Inferior parietal cortex (tissue), 1 donor: ENCODE data around the gene UPK1A.
A peak's percentile ranks its signal among the peaks of the same experiment; 100 is the strongest.
"Not testable (repeated sequence)": the region's sequence is repeated elsewhere in the genome, so short reads cannot be mapped to it uniquely, and the experiment has no call there.

Experiments
- DNase-seq: peaks from one replicate; pipeline ENCODE4 v3.0.0-alpha.2; 2016; ENCODE audit errors: extremely low spot score

UPK1A gene

DNA sequence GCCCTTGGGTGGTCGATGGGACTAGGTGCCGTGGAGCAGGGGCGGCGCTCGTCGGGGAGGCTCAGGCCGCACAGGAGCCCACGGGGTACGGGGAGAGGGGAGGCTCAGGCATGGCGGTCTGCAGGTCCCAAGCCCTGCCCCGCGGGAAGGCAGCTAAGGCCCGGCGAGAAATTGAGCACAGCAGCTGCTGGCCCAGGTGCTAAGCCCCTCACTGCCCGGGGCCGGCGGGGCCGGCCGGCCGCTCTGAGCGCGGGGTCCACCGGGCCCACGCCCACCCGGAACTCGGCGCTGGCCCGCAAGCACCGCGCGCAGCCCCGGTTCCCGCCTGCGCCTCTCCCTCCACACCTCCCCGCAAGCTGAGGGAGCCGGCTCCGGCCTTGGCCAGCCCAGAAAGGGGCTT, 24.8 kb downstream of the UPK1A start:
- not testable (repeated sequence) for DNase-seq

GRCh38 chr19:35692010-35692409, 25.7 kb downstream of the UPK1A start:
- no peak for DNase-seq

DNA sequence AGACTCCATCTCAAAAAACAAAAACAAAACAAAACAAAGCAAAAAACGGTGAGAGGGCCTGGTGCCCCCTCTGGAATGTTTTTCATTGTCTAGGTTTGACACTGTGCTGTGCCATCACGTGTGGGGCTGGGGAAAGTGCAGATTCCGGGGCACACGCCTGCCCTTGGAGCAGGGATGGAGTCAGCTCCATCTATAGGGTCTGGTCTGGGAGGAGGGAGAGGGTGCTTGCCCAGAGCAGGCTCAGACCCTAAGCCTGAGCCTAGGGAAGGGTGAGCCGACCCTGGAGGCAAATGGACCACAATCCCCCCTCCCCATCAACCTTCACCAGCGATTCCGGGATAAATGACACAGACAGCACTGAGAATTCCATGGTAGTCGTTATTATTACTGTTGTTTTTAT, 27.1 kb downstream of the UPK1A start:
- DNase-seq: no peak

GRCh38 chr19:35693835-35694599, 27.7 kb downstream of the UPK1A start:
- peak; percentile 90 for DNase-seq

DNA sequence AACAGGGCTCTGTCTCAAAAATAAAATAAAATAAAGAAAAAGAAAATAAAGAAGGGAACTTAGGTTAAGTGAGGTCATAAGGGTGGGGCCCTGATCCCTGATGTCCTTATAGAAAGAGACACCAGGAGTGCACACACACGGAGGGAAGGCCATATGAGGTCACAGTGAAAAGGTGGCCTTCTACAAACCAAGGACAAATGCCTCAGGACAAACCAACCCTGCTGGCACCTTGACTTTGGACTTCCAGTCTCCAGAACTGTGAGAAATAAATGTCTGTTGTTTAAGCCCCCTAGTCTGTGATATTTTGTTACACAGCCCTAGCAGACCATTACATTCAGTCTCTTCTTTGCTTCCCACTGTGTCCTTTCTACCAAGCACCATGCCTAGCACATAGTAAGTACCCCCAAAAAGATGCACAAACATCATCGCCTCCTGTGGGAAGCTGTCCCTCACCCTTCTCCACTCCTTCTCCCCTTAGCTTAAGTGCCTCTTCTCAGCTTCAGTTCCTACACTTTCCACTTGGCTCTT, 29.6 kb downstream of the UPK1A start:
- DNase-seq: no peak

DNA sequence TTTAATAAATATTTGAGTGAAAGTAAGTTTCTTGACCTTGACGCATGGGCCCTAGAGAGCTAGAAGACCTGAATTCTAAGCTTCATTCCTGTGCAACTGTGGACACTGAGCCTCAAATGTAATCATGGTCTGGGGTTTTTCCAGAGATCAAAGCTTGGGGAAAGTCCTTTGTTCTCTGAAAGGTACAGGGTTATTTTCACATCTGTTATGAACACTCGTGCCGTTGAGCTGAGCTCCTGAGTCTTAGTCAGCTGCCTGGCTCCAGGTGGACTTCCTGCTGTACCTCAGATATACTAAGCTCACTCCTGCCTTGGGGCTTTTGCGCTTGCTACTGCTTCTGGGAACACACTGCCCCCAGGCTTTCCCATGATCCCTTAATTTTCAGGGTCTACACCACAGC, 30.5 kb downstream of the UPK1A start:
- no peak for DNase-seq

DNA sequence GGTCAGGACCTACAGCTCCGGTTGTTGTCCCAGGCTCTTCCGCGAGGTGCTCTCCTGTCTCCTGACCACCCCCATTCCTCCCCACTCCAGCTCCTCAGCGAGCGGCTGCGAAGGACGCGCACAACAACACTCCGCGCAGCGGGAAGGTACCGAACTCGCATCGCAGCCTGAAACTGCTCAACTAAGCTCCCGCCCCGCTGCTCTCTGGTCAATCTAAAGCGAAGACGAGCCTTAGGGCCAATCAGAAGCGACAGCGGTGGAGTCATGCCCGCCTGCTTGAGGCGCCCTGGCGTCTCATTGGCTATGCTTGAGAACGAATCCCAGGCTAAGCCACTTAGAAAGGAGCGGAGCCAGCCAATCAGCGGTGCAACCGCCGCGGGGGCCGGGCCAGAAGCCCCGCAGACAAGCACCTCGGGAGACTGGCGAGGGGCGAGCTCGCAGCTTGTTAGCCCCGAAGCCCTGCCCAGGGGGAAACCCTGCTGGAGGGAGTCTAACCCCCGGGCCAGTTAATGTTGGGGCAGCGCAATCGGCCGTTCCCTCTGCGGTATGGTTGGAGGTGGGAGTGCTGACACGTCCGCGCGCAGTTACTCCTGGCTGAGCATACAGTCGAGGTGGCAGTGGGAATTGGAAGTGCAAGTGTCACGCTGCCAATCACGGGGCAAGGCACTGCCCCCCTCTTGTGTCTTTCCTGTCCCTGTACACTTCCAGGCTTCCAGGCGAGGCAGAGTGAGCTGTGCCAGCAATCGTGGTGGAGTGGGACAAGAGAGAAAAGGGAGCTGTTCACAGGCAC, 36.1 kb downstream of the UPK1A start:
- DNase-seq: peak; percentile 99

DNA sequence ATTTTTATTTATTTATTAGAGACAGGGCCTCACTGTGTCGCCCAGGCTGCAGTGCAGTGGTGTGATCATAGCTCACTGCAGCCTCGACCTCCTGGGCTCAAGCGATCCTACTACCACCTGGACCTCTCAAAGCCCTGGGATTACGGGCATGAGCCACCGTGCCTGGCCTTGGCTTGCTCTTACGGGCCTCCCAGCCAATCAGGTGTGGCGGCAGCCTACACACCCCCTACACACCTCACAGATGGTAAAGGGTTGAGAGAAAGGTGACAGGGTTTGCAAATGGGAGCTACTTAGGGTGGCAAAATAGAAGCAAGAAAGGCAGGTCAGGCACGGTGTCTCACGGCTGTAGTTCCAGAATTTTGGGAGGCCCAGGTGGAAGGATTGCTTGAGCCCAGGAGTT, 37.0 kb downstream of the UPK1A start:
- DNase-seq: no peak

DNA sequence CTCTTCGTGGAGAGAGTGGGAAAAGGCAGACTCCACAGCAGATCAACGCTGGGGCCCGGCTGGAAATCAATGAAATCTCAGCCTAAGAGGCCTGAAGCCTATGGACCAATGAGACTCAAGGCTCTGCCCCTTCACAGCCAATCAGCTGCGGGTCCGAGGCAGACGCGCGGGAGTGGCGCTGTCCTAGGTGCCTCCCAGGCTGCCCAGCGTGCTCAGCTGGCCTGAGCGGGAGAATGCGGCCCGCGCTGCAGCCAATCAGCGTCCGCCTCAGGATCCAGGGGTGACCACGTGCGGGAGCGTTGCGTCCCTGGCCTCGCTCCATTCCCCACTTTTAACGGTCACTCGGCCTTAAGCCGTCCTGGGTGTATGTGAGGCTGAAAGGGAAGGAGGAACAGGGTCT, 37.9 kb downstream of the UPK1A start, which contains the start of gene ZBTB32:
Gene ZBTB32 (plus strand): TSS at position 341 of the 400 bp plus-strand sequence. CDS start 10,069 bp downstream, outside the sequence.
- DNase-seq: no peak

GRCh38 chr19:35708391-35708790, 42.1 kb downstream of the UPK1A start:
- DNase-seq: no peak

- no peak for DNase-seq
Measured at GRCh38 chr19:35710784-35711723, 44.7 kb downstream of the UPK1A start.

GRCh38 chr19:35712567-35713505, 46.5 kb downstream of the UPK1A start:
- DNase-seq: no peak

GRCh38 chr19:35713506-35713850, 47.2 kb downstream of the UPK1A start:
- DNase-seq: no peak

- DNase-seq: no peak
Measured at GRCh38 chr19:35713904-35714495, 47.7 kb downstream of the UPK1A start.

DNA sequence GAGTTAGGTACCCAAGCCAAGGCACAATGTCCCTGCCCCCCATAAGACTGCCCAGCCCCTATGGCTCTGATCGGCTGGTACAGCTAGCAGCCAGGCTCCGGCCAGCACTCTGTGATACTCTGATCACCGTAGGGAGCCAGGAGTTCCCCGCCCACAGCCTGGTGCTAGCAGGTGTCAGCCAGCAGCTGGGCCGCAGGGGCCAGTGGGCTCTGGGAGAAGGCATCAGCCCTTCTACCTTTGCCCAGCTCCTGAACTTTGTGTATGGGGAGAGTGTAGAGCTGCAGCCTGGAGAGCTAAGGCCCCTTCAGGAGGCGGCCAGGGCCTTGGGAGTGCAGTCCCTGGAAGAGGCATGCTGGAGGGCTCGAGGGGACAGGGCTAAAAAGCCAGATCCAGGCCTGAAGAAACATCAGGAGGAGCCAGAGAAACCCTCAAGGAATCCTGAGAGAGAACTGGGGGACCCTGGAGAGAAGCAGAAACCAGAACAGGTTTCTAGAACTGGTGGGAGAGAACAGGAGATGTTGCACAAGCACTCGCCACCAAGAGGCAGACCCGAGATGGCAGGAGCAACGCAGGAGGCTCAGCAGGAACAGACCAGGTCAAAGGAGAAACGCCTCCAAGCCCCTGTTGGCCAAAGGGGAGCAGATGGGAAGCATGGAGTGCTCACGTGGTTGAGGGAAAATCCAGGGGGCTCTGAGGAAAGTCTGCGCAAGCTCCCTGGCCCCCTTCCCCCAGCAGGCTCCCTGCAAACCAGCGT, 48.5 kb downstream of the UPK1A start:
- no peak for DNase-seq

DNA sequence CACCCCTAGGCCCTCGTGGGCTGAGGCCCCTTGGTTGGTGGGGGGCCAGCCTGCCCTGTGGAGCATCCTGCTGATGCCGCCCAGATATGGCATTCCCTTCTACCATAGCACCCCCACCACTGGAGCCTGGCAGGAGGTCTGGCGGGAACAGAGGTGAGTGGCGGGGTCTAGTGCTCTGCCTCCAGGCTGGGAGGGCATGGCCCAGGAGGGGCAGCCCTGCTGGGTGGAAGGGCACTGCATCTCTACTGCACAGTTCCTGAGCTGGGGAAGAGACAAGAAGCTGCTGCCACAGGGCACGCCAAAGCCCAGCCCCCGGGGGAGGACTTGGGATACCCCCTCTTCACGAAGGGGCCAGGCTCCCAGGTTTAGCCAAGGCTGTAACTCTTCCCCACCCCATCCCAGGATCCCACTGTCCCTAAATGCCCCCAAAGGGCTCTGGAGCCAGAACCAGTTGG, 49.1 kb downstream of the UPK1A start:
- DNase-seq: no peak

DNA sequence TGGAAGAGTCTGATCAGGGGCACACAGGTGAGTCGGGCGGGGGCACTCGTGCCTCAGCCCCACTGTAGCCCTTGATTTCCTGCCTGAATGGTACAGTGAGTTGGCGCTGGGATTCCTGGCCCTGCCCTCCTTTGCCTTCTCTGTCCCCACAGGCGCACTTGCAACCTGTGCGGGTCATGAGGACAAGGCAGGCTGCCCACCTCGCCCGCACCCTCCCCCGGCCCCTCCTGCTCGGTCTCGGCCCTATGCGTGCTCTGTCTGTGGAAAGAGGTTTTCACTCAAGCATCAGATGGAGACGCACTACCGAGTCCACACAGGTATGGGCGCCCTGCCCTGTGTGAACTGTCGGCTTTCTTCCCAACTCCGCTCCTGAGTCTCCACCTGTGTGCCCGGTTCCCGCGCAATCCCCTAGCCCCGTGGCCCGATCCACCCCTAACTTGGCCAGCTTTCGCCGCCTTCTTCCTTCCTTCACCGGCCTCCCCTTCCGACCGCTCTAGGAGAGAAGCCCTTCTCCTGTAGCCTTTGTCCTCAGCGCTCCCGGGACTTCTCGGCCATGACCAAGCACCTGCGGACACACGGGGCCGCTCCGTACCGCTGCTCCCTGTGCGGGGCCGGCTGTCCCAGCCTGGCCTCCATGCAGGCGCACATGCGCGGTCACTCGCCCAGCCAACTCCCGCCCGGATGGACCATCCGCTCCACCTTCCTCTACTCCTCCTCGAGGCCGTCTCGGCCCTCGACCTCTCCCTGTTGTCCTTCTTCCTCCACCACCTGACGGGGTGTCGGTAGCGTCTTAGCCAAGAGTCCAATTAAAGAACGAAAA, 49.9 kb downstream of the UPK1A start:
- no peak for DNase-seq
